GM18508 (cell line): Measurements from ENCODE around the gene CCDC61.

Experiments used
- ATAC-seq: cut with Tn5 transposase; IDR thresholded peaks from one replicate; pipeline ENCODE4 v1.9.1; 2021; ENCODE audit warnings: moderate number of reproducible peaks; ENCODE audit not compliant: insufficient read depth, unreplicated experiment

CCDC61 gene

DNA sequence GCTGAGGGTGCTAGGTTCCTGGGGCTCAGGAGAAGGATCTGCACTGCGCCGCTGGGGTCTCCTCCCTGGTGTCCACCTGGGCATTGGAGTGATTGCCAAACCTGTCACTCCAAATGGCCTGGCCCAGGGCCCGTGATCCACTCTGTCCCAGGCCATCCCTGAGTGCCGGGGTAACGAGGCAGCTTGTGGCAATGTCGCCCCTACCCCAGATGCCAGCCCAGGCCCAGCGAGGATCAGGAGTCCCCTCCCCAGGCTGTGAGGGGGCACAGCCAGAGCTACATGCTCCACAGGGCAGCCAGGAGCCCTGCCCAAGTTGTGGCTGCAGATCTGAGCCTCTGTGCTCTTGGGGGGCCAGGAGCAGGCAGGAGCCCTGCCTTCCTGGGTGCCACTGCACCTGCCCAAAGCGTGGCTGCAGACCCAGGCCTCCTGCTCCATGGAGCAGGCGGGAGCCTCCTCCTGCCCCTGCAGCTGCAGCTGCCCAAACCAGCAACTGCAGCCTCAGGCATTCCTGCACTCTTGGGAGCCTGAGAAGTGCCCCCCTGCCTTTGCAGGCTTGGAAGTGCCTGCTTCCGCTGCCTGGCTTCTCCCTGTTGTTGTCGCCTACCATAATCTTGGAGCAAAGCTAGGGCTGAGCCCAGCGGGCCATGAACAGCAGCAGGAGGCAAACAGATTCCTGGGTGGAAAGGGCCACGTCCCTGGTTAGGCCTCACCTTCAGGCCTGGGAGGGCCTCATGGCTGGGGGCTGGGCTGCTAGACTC, 40.9 kb downstream of the CCDC61 start:
- ATAC-seq: no peak

DNA sequence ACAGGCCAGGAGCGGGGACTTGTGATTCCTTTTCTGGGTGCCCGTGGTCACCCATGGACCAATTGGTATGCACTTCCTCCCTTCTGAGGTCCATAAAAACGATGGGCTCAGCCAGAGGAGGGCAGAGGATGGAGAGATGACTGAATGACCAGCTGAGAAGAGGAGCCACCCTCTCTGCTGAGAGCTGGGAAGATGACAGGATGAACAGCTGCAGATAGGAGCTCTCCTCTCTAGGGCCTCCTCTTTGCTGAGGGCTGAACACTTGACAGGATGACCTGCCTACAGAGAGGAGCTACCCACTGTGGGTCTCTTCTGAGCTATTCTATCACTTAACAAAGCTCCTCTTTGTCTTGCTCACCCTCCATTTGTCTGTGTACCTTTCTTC, 41.5 kb downstream of the CCDC61 start:
- ATAC-seq: no peak

- no peak for ATAC-seq
Measured at GRCh38 chr19:46040125-46040524, 44.9 kb downstream of the CCDC61 start.

DNA sequence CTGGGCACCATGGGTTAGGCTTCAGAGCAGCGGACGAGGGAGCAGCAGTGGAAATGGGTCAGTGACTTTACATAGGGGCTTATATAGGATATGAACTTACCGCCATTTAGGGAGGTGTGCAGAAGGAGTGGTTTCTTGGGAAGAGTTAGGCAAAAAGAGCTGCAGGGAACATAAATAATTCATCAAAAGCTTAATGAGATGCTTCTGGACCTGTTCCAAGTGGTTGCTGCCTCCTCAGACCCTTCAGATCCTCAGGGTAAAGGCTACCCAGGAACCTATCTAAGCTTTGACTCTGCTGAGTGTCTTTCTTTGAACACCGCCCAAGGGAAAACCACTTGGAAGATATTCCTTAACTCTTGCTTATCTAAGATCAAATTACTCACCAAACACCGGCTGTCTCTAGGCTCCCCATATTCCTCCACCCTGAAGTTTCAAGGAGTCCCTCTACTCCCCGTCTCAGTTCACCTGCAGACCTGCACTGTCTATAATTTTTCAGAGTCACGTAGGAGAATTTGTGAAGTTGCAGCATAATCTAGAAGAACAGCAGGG, 45.8 kb downstream of the CCDC61 start, which contains the start of gene IGFL4:
Gene IGFL4, minus strand, starts transcription at position 51 of the 549 bp plus-strand sequence. Its CDS starts 40 bp downstream, at position 11.
- no peak for ATAC-seq

DNA sequence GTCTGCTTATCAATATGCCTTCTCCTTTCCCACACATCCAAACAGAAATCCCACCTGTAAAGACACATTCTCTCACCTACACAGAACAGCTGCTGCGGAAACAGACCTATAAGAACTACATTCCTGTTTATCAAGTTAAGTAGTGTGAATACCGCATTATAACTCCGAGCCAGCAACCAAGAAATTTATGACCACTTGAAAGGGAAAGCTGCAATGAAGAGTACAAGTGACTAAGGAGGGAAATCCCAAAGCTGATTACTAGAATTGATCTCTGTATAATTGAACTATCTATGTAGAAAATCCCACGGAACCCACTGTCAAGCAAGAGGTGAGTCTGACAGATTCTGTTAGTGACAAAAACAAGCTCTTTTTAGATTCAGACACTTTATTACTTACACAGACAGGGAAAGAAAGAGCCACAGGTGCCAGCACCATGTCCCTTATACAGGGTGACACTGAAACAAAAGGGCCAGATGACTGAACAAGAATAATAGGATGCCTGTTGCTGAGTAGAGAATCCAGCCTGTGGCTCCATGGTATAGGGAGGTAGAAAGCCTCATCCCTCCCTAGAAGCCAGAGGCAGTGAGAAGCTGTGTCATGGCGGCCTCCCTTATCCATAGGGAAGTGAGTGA, 47.1 kb downstream of the CCDC61 start:
- ATAC-seq: no peak

GRCh38 chr19:46043519-46043918, 48.3 kb downstream of the CCDC61 start:
- no peak for ATAC-seq

DNA sequence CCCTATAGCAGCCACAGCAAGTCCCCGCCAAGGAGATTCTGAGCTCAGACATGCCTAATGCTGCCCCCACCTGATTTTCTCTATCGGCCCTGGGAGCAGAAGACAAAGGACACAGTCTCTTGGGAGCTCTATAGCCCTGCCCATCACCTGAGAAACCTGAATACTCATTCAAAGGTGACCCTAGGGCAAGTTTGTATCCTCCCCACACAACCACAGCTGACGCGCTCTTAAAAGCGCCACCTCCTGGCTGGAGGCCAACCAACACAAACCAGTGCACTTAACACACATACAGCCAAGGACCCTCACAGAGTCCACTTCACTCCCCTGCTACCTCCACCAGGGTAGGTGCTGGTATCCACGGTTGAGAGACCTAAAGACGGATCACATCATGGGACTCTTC, 54.3 kb downstream of the CCDC61 start:
- ATAC-seq: no peak

DNA sequence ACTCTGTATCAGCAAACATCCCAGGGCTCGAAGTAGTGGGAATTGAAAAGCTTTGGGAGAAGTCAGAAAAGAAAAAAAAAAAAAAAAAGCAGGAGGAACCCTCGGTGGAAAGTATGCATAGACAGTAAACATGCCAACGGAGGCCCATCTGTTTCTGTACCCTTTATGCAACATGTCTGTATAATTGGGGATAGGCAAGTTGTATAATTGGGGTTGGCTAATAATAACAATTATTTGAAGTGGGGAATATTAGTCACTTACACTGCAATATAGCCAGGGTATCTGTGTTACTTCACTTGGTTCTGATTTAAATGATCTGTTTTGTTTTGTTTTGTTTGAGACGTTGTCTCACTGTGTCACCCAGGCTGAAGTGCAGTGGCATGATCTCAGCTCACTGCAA, 57.6 kb downstream of the CCDC61 start:
- ATAC-seq: no peak

DNA sequence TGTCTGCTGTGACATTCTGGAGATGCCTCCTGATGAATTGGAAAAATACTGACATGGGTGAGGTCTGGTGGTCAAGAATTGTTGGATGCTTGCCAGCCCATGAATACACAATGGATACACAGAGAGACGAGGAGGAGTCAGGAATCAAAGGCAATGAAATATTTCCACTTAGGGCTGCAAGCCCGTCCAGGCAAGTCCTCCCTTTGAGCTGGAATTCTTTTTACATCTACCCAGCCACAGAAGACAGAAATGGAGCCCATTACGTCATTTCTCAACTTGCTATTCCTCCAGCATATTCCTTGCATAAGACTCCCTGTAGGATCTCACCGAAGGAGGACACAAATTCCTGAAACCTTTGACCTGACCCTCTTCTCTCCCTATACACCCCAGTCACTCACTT, 61.3 kb downstream of the CCDC61 start:
- no peak for ATAC-seq

DNA sequence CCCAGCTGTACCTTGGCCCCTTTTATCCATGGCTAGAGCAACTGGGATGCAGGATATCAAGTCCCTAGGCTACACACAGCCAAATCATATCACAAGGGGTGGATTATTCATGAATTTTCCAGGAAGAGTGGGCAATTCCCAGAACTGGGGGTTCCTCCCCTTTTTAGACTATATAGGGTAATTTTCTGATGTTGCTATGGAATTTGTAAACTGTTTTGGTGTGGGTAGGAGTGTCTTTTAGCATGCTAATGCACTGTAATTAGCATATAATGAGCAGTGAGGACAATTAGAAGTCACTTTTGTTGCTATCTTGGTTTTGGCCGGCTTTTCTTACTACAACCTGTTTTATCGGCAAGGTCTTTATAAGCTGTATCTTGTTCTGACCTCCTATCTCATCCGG, 63.5 kb downstream of the CCDC61 start:
- ATAC-seq: no peak

DNA sequence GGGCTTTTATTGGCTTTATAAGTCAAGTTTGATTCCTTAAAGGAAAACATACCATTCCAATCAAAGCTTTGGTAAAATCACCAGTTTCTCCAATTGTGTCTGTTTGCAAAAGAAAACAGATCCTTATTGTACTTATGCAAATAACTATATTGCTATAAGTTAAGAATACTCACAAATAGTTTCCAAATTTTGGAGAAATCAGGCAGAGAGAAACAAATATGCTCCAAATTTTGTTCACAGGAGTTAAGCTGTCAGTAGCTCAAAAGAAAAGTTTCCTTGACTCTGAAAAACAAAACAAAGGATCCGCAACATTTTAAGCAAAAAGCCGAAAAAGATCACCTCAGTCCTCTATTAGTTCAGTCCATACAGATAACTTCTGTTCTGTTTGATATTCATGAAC, 64.7 kb downstream of the CCDC61 start:
- ATAC-seq: no peak

GRCh38 chr19:46063201-46063600, 67.9 kb downstream of the CCDC61 start:
- ATAC-seq: no peak

DNA sequence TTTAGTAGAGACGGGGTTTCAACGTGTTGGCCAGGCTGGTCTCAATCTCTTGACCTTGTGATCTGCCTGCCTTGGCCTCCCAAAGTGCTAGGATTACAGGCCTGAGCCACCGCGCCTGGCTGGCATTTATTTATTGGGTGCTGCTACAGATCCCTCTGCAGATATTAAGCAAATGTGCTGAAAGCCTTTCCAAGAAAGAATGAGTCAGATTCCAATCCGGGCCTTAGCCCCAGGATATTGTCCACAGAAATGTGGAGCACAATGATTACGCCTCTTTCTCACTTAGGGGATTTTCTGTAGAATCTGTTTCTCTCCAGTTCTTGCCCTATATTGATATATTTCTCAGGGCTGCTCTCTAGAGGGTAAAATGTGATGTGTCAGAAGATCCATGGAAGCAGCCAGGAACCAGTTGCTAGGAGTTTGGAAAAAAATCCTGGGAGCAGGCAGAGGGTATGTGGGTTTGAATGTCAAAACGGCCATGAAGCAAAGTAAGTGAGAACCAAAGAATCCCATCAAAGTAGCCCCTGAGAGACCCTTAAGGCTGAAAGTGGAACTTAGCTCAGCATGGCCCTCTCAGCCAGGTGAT, 70.3 kb downstream of the CCDC61 start:
- ATAC-seq: no peak

DNA sequence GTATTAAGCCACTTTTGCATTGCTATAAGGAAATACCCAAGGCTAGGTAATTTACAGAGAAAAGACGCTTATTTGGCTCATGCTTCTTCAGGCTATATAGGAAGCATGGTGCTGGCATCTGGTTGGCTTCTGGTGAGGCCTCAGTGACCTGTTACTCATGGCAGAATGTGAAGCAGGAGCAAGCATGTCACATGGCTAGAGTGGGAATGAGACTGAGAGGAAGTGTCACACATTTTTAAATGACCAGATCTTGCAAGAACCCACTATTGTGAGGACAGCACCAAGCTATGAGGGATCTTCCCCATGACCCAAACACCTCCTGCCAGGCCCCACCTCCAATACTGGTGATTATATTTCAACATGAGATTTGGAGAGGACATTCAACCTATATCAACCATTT, 71.2 kb downstream of the CCDC61 start:
- no peak for ATAC-seq

DNA sequence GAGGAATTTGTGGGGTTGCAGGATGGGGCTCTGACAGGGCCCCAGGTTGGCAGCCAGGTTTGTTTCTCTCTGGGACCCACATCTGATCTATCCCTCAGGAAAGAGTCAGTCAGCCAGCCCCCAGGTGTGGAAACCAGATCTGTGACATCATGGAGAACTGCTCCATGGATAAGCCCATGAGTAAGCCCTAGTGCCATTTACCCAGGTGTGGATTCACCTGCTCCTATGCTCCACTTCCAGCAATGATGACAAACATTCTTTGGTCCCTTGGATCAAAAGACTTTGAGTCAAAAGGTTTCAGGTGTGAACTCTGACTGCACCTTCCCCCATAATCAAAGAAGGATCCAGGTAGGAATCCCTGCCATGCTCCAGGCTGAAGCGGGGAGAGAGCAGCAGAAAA, 72.4 kb downstream of the CCDC61 start:
- no peak for ATAC-seq
